SKM-1 treated with dmso at 0.1 percent for 144 hours (cell line): ENCODE data around the gene TP63.

Experiments used
- DNase-seq: peaks from one replicate; lab custom pipeline; 2025; ENCODE audit not compliant: unreplicated experiment; lab: John Stamatoyannopoulos, UW

Gene TP63

DNA sequence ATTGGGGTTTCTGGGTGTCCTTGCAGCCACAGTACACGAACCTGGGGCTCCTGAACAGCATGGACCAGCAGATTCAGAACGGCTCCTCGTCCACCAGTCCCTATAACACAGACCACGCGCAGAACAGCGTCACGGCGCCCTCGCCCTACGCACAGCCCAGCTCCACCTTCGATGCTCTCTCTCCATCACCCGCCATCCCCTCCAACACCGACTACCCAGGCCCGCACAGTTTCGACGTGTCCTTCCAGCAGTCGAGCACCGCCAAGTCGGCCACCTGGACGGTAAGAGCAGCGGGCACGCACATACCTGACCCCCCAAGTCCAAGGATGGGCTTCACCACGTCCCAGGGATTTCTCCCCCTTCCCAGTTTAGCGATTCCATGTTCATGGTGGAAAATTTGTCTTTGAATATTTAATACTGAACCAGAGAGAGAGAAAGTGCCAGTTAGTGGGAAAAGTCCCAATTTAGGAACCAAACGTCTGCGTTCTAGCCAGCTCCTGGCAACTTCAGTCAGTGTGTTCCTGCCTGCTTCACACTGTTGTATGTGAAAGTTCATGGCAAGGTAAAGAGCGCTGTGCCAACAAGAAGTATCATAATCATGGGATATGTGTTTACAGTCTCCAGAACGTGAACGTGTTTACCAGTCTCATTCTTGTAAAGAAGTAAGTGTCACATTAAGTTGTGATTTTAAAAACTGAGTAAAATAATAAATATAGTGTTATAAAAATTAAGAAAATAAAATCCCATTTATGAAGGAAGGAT lies 177.2 kb downstream of the TP63 start:
- no peak for DNase-seq

DNA sequence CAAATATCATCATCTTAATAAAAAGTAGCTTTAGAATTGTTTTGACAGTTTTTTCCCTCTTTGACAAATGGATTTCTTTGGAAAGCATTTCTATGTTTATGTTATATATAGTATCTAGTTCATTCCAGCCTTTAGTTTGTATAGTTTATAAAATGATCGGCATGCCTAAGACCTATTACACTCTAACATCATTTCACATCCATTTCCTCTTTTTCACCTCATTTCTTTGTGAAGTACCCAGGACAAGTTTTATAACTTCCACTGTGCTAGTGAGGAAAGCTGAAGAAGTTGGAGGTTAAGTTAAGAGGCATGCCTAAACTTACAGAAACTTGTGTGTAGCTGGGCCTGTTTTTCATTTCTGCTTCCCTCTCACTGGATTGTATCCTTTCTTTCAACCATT lies 178.4 kb downstream of the TP63 start:
- no peak for DNase-seq

DNA sequence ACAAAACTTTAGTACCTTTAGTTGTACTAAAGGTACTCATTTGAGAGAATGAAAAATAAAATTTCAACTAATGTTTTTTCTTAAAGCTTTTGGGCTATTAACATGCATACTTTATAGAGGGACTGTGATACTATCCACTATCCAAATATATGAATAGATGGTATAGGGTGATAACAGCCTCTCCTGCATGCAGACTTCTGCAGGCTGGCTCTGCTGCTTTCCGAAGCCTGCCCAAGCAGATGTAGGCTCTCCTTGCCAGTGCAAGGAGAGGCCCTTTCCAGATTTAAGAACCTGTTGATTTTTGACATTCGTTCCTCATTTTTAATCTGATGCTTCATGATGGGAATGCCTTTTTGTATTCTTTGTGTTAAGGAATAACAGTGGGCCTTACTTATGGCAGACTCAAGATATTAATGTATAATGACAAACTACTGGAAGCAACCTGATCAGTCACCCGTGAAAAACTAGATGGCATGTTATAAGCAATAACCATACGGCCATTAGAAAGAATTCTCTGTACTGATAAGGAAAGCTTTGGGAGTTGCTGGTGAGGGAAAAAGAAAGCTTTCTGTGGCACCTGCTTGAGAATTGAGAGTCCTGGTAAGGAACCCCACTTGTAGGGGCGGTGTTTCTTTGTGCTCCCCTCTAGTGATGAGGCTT lies 181.7 kb downstream of the TP63 start:
- no peak for DNase-seq

DNA sequence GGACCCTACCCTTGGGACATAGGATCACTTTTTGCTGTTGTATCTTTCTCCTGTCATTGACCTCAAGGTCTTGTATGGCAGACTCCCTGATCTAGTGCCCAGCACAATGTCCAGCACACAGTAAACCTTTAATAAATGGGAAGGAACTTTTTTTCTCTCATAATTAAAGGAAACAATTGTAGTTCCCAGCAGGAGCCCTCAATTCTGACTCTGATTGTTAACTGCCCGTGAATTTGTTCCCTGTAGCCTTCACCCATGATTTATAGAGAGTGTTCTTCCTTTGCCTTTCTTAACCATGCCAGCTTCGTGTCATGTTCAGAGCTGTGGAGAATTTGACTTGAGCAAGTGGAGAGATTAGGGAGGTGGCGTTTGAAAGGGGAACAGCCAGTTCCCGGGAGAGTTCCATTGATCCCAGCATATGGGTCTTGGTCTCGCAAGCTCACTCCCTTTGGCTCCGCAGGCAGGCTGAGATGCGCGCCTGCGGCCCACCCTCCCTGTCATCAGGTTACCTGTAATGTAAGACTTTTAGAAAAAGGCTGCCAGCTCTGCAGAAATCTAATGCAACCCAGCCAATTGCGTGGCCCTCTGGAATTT lies 182.6 kb downstream of the TP63 start:
- DNase-seq: no peak

DNA sequence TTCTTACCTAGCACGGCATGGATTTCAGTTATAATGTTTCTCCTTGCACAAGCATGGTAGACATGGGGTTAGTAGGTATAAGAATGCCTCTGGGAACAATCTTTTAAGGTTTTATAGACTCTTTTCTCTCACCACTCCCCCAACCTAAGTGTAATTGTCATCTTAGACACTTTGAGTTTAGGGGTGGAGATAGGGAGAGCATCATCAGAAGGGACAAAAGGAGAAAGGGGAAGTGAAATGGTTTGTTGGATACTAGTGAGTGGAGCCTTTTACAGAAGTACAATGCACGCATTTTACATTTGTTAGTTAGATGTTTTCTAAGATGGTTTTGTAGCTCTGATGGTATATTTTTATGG lies 189.2 kb downstream of the TP63 start:
- peak; percentile 14 for DNase-seq

DNA sequence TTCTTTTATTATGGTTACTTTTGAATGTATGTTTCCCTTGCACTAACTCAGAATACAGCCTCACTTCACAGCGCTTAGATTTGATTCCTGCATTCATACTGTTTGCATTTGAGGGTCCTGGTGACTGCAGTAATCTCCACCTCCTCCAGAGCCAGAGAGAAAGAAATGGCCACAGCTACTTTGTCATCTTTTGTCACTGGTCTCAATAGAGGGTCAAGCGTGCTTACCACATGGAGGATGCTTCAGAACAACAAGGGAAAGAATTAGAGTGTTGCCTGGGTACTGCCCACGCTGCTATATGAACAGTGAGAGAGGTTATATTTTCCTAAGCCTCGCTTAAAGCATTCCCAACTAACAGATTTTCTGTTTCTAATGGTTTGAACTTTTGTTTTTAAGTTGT lies 190.1 kb downstream of the TP63 start:
- no peak for DNase-seq

DNA sequence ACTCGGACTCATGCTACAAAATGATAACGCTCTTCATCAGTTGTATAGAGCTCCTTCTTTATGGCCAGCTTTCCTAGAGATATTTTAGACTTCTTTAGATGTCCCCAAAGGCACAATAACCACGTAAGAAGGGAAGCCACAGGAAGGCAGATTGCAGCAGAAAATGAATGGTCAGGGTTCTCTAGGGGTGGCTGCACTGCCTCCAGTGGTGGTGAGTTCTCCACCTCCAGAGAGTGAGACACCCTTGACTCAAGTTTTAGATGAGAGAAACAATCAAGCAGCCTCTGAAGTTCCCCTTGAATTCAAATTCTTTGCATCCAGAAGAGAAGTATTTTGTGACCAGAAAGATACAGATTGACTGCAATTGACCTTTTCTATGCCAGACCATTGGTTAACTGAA lies 191.5 kb downstream of the TP63 start:
- no peak for DNase-seq

DNA sequence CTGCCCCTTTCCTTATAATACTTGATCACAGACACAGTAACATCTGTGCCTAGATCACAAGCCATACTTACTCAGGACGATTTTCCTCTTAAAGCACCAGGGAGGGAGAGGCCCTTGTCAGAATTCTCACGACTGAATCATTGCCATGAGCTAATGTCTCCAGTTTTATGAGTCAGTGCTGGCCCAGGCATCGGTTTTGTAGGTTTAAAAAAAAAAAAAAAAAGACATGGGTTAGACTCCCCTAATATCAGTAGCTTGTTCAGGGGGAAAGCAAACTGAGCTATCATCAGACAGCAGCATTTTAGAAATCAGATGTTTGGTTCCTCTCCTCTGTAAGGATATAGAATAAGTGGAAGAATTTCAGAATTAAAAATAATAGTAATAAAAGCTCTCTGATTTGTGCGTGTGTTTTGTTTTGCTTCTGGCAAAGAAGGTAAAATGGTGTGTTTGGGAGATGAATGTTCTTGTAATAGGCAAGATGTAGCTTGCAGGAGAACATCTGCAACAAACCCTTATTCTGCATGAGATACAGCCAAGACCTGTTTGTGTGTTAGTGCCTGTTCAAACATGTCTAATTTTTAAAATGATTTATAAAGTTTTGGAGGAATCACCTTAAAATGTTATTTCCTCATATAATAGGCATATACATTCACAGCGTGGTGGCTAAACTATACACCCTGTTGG lies 193.6 kb downstream of the TP63 start:
- no peak for DNase-seq

DNA sequence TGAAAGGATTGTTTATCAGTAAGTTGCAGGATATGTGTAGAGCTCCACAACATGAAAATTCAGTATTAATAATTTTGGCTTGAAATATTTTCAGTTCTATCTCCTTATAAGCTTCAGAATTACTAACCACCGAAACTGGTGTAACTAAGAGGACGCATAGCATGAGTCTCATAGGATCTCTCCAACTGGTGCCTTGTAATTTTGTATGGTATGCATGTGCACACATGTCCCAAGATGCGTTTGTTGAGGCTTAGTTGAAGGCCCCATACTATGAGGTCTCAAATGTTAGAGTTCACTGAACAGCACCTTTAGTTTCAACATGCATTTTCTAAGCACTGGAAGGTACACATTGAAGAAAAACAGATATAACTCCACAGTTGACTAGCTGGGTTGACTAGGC lies 195.4 kb downstream of the TP63 start:
- DNase-seq: no peak

DNA sequence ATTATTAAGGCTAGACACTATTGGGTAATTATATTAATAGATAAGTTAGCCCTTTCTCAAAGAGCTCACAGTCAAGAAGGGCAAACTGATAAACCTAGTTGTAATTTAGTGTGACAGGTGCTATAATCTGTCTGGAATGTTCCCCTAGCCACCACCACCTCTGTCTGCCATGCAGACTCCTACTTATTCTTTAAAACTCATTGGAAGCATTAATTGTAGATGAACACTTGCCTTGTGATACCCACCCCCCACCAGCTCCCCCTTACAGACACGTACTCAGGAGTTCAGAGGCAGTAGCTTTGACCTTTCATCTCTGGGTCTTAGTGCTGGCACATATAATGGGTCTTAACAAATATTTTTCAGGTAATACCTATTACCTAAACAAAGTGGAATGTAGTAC lies 195.9 kb downstream of the TP63 start:
- DNase-seq: no peak

DNA sequence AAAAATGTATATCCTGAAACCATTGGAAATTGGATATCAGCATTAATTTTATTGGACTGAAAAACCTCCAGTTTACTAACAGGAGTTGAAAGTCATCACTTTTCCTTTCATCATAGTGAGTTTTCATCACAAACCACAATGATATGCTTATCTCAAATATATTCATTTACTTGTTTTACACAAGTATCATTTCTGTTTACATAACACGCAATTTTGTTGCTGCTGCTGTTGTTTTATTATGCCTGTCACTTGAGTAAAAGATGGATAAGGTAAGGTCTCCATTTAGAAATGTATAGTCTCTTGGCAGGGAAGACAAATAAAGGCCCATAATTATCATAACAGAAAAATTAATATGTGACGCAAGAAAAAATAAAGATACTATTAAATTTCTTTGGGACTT lies 199.2 kb downstream of the TP63 start:
- no peak for DNase-seq

DNA sequence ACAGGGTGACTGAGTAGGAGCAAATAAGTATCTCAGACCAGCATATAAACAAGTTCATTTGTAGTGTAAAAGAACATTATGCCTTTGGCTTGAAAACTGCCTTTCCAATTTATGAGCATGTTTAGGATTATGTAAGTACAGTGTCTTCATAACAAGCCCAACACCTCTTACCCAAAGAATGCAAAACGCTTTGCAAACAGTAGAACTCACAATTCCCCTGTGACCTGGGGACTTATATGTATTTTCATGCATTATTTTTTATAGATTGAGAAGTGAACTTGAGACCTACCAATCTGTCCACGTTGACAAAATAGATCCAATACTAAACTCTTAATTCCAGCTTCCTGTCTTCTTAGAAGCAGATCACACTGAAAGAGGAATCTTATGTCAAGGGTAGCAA lies 202.1 kb downstream of the TP63 start:
- DNase-seq: no peak

DNA sequence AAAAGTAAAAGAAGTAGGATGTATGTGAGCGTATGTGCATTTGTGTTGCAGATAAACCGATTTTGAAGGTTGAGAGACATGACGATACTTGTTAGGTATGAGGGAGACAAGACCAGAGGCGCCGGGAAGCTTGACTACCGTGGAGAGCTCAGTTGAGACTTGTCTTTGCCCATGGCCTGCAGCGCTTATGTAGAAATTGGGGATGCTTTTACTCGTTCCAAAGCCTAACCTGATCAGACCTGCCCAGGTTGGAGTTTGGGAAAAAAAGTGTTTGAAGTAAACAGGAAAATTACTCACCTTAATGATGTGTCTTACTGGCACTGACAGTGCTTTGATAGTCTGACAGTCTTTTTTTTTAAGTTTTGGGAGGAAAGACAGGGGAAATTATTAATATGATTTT lies 202.8 kb downstream of the TP63 start:
- DNase-seq: no peak

DNA sequence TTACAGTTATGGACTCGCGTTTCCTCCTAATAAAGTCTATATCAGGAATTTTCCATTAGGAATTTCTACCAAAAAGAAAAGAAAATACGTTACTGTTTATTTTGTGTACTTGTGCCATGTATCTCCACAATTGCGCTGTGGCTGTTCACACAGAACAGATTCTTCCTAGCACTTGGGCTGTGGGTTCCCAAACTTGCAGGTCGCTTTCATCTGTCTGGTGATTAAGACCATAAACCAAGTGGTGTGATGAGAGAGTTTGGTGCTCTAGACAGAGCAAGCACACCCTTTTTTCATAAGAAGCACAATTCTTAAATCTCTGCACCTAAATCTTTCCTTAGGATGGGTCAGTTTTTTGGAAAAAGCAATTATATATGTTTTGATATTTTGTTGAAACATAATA lies 203.3 kb downstream of the TP63 start:
- DNase-seq: no peak

DNA sequence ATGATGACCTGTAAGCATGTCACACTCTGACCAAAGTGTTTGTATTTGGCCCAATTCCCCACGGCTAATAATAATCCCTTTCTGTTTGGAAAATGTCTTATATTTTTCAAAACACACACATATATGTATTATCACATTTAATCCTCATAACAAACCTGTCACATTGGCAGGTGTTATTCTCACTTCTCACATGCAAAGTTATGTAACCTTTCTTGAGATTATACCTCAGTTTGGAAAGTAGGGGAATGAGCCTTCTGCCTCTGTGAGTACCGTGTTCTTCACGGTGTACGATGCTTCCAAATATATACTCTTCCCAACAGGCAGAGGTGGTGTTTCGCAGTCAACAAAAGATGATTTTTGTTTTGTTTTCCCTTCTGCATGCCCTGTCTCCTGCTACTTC lies 205.6 kb downstream of the TP63 start:
- no peak for DNase-seq

DNA sequence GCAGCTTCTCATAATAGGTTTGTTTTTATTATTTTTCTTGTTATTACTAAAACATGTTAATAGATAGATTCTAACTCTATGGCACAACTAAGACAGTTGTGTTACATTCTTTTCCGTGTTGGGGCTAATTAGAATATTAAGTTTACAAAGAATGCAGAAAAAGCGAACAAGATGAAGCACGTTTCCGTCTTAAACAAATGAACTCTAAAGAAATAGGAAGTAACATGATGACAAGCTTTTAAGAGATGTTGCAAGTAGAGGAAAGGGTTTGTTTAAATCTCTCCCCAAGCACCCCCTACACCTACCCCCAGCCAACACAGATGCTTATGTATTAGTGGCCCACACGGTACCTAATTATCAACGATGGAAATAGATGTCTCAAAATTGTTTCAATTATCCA lies 207.1 kb downstream of the TP63 start:
- DNase-seq: peak; percentile 65

DNA sequence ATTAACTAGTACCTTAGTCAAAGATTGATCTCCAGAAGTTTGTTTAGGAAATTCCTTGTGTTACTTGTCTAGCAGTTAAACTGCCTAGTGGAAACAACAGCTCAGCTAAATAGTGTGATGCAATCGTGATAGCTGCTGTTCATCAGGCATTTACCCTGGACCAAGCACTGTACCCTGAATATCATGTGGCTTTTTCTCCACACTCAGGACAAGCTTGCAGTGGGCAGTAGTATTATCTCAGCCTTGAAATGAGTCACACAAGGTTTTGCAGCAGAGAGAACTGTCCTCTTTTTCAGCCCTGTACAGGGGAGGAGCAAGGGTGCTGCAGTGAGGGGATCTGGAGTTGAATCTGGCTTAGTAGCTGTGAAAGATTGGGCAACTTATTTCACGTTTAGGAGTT lies 208.4 kb downstream of the TP63 start:
- no peak for DNase-seq

DNA sequence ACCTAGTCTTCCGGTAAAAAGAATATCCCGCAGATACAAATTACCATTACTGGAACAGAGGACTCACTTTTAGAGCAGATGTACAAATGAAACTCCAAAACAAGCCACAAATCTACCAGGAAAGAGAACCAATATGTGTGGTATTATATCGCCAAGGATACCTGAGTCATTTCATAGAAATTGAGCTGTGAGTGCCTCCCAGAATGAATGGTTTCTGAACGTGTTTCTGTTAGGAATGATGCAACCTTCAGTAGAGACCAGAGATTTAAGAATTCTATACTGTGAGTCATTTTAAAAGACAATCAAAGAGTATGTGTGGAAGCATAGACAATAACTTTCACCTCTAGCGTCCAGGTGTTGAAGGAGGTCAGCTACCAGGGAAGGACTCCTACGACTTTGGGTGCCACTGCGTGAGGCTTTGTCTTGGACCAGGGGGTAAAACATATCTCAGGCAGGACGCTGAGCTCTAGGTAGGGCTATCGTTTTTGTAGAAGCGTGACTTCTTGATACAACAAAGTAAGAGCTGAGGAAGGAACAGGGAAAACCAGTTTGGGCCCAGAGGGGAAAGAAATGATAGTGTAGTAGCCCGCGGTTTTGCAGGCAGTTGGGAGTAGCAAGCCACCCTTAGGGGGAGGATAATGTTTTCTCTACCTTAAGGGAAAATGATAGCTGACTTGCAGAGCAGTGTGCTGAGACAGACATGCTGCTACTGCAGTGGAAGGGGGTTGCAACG lies 210.4 kb downstream of the TP63 start:
- no peak for DNase-seq

DNA sequence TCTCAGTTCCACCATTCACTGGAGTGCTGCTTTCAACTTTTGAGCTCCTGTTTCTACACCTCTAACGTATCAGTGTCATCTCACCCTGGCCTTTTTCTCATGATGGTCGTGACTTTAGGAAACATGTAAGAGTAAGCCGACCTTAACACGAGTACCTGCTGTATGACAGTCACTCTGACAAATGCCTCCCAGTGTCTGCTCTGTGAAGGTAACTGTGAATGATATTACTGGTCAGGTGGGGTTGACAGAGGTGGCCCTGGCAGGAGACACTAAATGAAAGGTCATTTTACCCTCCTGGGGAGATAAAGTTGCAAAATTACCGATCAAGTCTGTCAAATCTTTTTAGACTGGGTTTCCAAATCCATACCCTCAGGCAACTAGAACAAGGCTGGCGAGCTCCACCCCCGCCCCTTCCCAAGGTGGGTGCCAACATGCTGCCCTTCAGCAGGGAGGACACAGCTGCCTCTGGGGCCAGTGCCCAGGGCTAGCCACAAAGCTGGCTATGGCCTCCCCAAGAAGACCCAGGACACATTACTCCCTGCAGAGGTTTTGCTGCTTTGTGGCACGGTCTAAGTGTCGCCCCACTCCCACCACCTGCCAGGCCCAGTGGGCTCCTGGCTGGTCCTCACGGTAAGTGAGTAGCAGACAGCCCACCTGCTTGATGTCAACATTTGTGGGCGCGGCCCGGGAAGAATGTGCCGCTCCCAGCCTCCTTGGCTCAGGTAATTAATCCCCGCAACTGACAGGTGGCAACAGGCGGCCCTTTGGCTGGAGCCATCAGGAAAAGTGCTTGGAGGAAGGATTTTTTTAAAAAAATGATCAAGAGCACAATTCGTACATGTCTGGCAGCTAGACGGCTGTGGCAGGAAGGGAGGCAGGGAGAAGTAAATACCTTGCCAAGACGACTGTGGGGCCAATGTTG lies 211.8 kb downstream of the TP63 start:
- no peak for DNase-seq

DNA sequence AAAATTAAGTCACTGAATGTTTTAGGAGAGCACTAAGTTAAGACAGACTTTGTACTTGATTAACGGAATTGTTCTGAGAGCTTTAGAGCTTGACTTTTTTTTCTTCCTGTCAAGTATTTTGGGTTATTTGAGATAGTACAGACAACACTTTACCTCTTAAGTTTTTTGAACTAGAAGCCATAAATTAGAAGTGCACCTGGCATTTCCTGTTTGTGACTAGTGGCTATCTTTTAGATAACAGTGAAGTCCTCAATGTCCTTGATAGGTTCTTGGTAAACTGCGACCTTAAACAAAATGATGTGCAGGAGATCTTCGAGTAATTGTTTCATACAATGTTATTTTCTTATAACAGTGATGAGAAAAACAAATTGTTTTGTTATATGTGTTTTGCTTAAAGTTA lies 213.9 kb downstream of the TP63 start:
- DNase-seq: no peak
